Stimulated activated CD8-positive, alpha-beta memory T cell treated with anti-CD3 and anti-CD28 coated beads, Interleukin-15, amount 100 ng/mL, for 48 hours (primary cell): ENCODE data around the gene ADAM30.
A peak's percentile ranks its signal among the peaks of the same experiment; 100 is the strongest.
"Not testable (repeated sequence)": the region's sequence is repeated elsewhere in the genome, so short reads cannot be mapped to it uniquely, and the experiment has no call there.

Source experiments
- DNase-seq, 2 donors: peaks; one replicate each; pipeline ENCODE4 v3.0.0-alpha.2; 2020; ENCODE audit warnings: low read depth in 2 of 2

ADAM30 gene

GRCh38 chr1:119874186-119874585 is 22.1 kb downstream of the ADAM30 start:
- DNase-seq = no peak

GRCh38 chr1:119873135-119874015 is 22.9 kb downstream of the ADAM30 start:
- DNase-seq = no peak

- no peak for DNase-seq
Measured at GRCh38 chr1:119871881-119872280, 24.4 kb downstream of the ADAM30 start.

- peak; percentile 46 to 50 for DNase-seq
Measured at GRCh38 chr1:119870917-119871596, 25.3 kb downstream of the ADAM30 start.

- DNase-seq = no peak
Measured at GRCh38 chr1:119869995-119870394, 26.3 kb downstream of the ADAM30 start.

GRCh38 chr1:119868176-119868575 is 28.1 kb downstream of the ADAM30 start:
- DNase-seq = no peak

GRCh38 chr1:119866451-119866850 is 29.9 kb downstream of the ADAM30 start:
- no peak for DNase-seq

GRCh38 chr1:119865627-119866026 is 30.7 kb downstream of the ADAM30 start:
- no peak for DNase-seq

GRCh38 chr1:119862276-119862675 is 34.0 kb downstream of the ADAM30 start:
- DNase-seq = no peak

- DNase-seq = no peak
Measured at GRCh38 chr1:119861547-119861946, 34.8 kb downstream of the ADAM30 start.

GRCh38 chr1:119859647-119860046 is 36.7 kb downstream of the ADAM30 start:
- DNase-seq = no peak

- DNase-seq = not testable (repeated sequence)
Measured at GRCh38 chr1:119858556-119859214, 37.6 kb downstream of the ADAM30 start.

GRCh38 chr1:119858126-119858525 is 38.2 kb downstream of the ADAM30 start:
- no peak for DNase-seq

- no peak for DNase-seq
Measured at GRCh38 chr1:119853155-119853554, 43.2 kb downstream of the ADAM30 start.

GRCh38 chr1:119844206-119844605 is 52.1 kb downstream of the ADAM30 start:
- not testable (repeated sequence) for DNase-seq
